ENCODE results near the gene STK38L. TPM values are rescaled to one million over a fixed set of nuclear protein-coding genes. Genes with fewer than 3 reads are reported as not detected.

The STK38L gene
- total and polyA plus RNA-seq, 2 of the 8 experiments (the other 6 are each of a cell fraction or from before 2014, with no cell fraction given): 8.1 to 63.6 TPM

DNA sequence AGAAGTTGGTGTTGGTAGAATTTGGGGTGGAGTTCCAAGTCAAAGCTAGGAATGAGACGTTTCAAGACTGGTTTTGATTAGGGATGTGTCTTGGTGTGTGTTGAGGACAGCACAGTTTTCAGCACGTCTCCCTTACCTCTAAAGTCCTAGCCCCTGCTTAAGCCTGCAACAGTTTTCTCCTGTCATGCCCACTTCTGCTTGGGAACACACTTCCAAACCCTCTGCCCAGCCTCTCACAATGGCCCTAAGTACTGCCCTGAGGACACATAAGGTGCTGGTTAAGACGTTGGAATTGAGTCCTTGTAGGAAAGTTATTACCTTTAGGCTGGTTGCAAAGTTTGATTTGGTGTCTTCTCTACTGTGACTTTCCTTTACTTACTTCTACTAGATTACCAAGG is 87.8 kb downstream of the STK38L start:
- ChIA-PET CTCF (ENCODE audit: partially characterized antibody) (interaction anchor here (1.1 kb wide), 1 partner anchor 53 kb away, joined by 3 read pairs; no protein-coding TSS in a partner anchor), POLR2A (ENCODE audit: partially characterized antibody) (interaction anchor here (0.8 to 2.3 kb wide), 6 partner anchors 12 to 95 kb away, joined by 3 to 11 read pairs (median 4); no protein-coding TSS in a partner anchor)
- no peaks in the 10 kb centered on the region for H3K9me3 ChIP-seq (ENCODE audit: insufficient read depth in 2 of 2, low read depth in 1 of 2, low read length in 1 of 2)
- H3K23ac ChIP-seq (ENCODE audit: insufficient read length): no peak overlapping the region
- no peak overlapping the region for H2BK20ac ChIP-seq (ENCODE audit: low read length)
- no peak overlapping the region for H3K18ac ChIP-seq (ENCODE audit: extremely low read depth, low read length)
- H2BK15ac ChIP-seq (ENCODE audit: low read length): peak overlapping the region; percentile 53; the same call in 1 of the 2 replicates
- H2BK12ac ChIP-seq (ENCODE audit: low read depth, low read length): peak overlapping the region; percentile 4; the same call in 1 of the 2 replicates
- peaks cover 12% of the 10 kb centered on the region for H3K23me2 ChIP-seq (ENCODE audit: low read depth, low read length)
- H3K56ac ChIP-seq (replicated peaks; ENCODE audit: insufficient read length, low read depth, low read length): no peak overlapping the region
- FAIRE-seq (no peak), DNase-seq (ENCODE audit: low read depth in 1 of 2, low spot score in 2 of 2) (no peak)
- H4K5ac ChIP-seq (ENCODE audit: insufficient read length, low read depth, low read length): no peak overlapping the region
- H3K27me3 ChIP-seq (replicated peaks in 1 of 4; ENCODE audit: control insufficient read depth in 3 of 4, extremely low read depth in 1 of 4, insufficient read depth in 3 of 4, low read length in 3 of 4): peaks cover 3 to 14% (median 7%) of the 10 kb centered on the region in 4 experiments
- no peak overlapping the region for H3K9ac ChIP-seq (replicated peaks in 1 of 4; ENCODE audit: extremely low read depth in 1 of 4, low read depth in 3 of 4, low read length in 3 of 4)
- no peak overlapping the region for H4K91ac ChIP-seq (replicated peaks; ENCODE audit: insufficient read length, low read length)
- no peak overlapping the region for H3K4ac ChIP-seq (replicated peaks; ENCODE audit: insufficient read length, low read depth, low read length)
- peaks cover 0 to 8% (median 2%) of the 10 kb centered on the region in 4 experiments; a peak in 5 of 7 replicates for H3K4me1 ChIP-seq (replicated peaks in 1 of 4; ENCODE audit: control insufficient read depth in 3 of 4, insufficient read depth in 4 of 4, low read length in 3 of 4)
- peak overlapping the region; percentile 93 for H2AFZ ChIP-seq (ENCODE audit: low read length)
- H3K36me3 ChIP-seq (ENCODE audit: control insufficient read depth in 2 of 4, insufficient read depth in 4 of 4, low read length in 3 of 4): no peaks in the 10 kb centered on the region; a peak in 1 of 8 replicates
- TF ChIP-seq KDM4A (IDR thresholded peaks at IDR 0.05; ENCODE audit: low read depth, low read length, severe bottlenecking): no peak
- no peak for TF ChIP-seq TAF7 (optimal IDR thresholded peaks at IDR 0.05; ENCODE audit: borderline replicate concordance, low read depth, low read length)
- TF ChIP-seq NRF1 (IDR thresholded peaks at IDR 0.05; ENCODE audit: low read depth, low read length): no peak
- no peak for TF ChIP-seq ZNF274 (IDR thresholded peaks at IDR 0.05; ENCODE audit: borderline replicate concordance, extremely low read depth, low read length)
- TF ChIP-seq EGR1 (IDR thresholded peaks at IDR 0.05; ENCODE audit: borderline replicate concordance, low read depth, low read length): no peak
- no peak for TF ChIP-seq RNF2 (IDR thresholded peaks at IDR 0.05; ENCODE audit: borderline replicate concordance, low read depth, low read length, missing control alignments, poor library complexity, severe bottlenecking)
- TF ChIP-seq ASH2L (IDR thresholded peaks at IDR 0.05; ENCODE audit: low read length): no peak
- TF ChIP-seq BRCA1 (IDR thresholded peaks at IDR 0.05; ENCODE audit: low read depth, low read length): no peak
- H2BK120ac ChIP-seq (replicated peaks; ENCODE audit: low read depth, low read length): no peak overlapping the region
- H2BK5ac ChIP-seq (ENCODE audit: low read depth, low read length): no peak overlapping the region
- H3K14ac ChIP-seq (ENCODE audit: insufficient read length): no peak overlapping the region
- no peak overlapping the region for H3K27ac ChIP-seq (ENCODE audit: low read depth, low read length)
- no peak overlapping the region for H2AK5ac ChIP-seq (ENCODE audit: low read depth, low read length)
- peaks cover 0 to 26% of the 10 kb centered on the region in 2 experiments; a peak in 2 of 4 replicates for H3K79me2 ChIP-seq (ENCODE audit: control insufficient read depth in 1 of 2, insufficient read depth in 2 of 2, low read length in 2 of 2)
- peak overlapping the region; percentile 70 to 88 for H3K4me2 ChIP-seq (ENCODE audit: insufficient read depth in 1 of 2, low read depth in 2 of 2, low read length in 2 of 2)
- H3K4me3 ChIP-seq (ENCODE audit: extremely low read depth in 1 of 4, insufficient read depth in 2 of 4, low read depth in 3 of 4, low read length in 4 of 4): peak overlapping the region; percentile 68 to 80 (median 71); a peak in 7 of 8 replicates
- peaks cover 3% of the 10 kb centered on the region; the same call in 1 of the 2 replicates for H3K79me1 ChIP-seq (ENCODE audit: low read depth, low read length)
- 57% methylated on average over 3 of the region's 3 CpGs; no CpG with 5 or more reads in 1 of the 2 experiments for WGBS, 2 experiments (ENCODE audit: extremely low coverage in 1 of 2, insufficient coverage in 1 of 2, insufficient read length in 1 of 2, insufficient replicate concordance in 2 of 2, low coverage in 1 of 2, low lambda C conversion rate in 2 of 2, missing lambda C conversion rate in 1 of 2)
- peaks cover 2 to 3% of the 10 kb centered on the region in 2 experiments for H4K20me1 ChIP-seq (replicated peaks in 1 of 2; ENCODE audit: control insufficient read depth in 1 of 2, insufficient read depth in 2 of 2, low read length in 2 of 2)
- H4K8ac ChIP-seq (ENCODE audit: extremely low read depth, insufficient read depth, low read length): no peak overlapping the region

Measured in H1 (cell line).